Measurements from ENCODE around the gene ULK3. TPM values are rescaled to one million over a fixed set of nuclear protein-coding genes. Genes with fewer than 3 reads are reported as not detected.
A peak's percentile ranks its signal among the peaks of the same experiment; 100 is the strongest.

ULK3 gene
- total and polyA plus RNA-seq, 10 of the 15 experiments (the other 5 are each of a cell fraction or from before 2014, with no cell fraction given) = 0.64 to 38.8 (median 27.1) TPM

DNA sequence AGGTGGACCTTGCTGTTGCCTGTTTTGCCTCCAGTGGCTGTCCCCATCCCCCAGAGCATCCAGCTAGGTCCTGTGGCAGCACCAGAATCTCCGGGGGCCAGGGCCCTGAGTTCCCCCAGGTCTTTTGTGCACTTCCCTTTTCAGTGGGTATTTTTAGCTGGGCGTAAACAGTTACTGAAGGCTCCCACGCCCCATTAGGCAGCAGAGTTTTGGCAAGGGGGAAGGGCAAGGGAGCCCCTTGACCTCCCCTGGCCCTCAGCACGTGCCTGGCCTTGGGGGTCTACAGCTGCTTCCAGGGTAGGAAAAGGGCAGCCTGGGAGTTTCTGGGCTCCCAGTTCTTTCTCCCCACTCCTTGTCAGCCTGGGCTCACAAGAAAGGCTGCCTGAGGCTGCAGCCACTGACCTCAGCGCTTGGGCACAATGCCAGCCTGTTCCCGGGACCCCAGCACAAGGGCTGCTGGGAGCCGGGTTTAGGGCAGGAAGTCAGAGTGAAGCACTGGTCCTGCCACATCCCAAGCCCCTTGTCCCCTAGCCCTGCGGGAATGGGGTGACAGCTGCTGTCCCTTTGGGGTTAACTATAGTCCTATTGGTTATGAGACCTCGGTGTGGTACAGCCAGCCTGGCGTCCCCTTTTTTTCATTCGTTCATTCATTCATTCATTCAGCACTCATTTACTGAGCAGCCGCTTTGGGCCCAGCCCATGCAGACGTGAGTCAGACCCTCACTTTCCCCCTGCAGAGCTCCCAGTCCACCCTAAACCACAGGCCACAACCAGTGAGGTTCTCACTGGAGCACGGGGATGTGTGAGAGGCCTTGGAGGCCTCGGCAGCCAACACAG is 52.7 kb downstream of the ULK3 start (continued):
- TF ChIP-seq, protein P1, sequence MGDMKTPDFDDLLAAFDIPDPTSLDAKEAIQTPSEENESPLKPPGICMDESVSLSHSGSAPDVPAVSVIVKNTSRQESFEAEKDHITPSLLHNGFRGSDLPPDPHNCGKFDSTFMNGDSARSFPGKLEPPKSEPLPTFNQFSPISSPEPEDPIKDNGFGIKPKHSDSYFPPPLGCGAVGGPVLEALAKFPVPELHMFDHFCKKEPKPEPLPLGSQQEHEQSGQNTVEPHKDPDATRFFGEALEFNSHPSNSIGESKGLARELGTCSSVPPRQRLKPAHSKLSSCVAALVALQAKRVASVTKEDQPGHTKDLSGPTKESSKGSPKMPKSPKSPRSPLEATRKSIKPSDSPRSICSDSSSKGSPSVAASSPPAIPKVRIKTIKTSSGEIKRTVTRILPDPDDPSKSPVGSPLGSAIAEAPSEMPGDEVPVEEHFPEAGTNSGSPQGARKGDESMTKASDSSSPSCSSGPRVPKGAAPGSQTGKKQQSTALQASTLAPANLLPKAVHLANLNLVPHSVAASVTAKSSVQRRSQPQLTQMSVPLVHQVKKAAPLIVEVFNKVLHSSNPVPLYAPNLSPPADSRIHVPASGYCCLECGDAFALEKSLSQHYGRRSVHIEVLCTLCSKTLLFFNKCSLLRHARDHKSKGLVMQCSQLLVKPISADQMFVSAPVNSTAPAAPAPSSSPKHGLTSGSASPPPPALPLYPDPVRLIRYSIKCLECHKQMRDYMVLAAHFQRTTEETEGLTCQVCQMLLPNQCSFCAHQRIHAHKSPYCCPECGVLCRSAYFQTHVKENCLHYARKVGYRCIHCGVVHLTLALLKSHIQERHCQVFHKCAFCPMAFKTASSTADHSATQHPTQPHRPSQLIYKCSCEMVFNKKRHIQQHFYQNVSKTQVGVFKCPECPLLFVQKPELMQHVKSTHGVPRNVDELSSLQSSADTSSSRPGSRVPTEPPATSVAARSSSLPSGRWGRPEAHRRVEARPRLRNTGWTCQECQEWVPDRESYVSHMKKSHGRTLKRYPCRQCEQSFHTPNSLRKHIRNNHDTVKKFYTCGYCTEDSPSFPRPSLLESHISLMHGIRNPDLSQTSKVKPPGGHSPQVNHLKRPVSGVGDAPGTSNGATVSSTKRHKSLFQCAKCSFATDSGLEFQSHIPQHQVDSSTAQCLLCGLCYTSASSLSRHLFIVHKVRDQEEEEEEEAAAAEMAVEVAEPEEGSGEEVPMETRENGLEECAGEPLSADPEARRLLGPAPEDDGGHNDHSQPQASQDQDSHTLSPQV (IDR thresholded peaks at IDR 0.05) = 0 out of 2 replicates have a peak, but pooled peaks have one; percentile 61
- TF ChIP-seq YY1 (IDR thresholded peaks at IDR 0.05; ENCODE audit: low read depth, low read length) = 0 out of 2 replicates have a peak, but pooled peaks have one; percentile 34
- 0 out of 2 replicates have a peak, but pooled peaks have one; percentile 19 for TF ChIP-seq MYB (IDR thresholded peaks at IDR 0.05; ENCODE audit: borderline replicate concordance, low read depth, low read length)
- TF ChIP-seq ASH2L (IDR thresholded peaks at IDR 0.05; ENCODE audit: borderline replicate concordance, low read depth) = no peak
- peak; percentile 97 to 98 for TF ChIP-seq BHLHE40 (IDR thresholded peaks at IDR 0.05; ENCODE audit: borderline replicate concordance in 1 of 2, low read depth in 2 of 2, low read length in 1 of 2)
- TF ChIP-seq RAD51 (IDR thresholded peaks at IDR 0.05) = no peak
- TF ChIP-seq DPF2 (IDR thresholded peaks at IDR 0.05) = peak; percentile 91
- peak; percentile 98 for TF ChIP-seq GATAD2B (conservative IDR thresholded peaks at IDR 0.05; ENCODE audit: low read depth)
- TF ChIP-seq CBFB (IDR thresholded peaks at IDR 0.05; ENCODE audit: low read depth) = peak; percentile 33; the same call in 1 of the 2 replicates
- peak; percentile 100 for TF ChIP-seq NR2F1 (conservative IDR thresholded peaks at IDR 0.05)
- TF ChIP-seq, protein P2, sequence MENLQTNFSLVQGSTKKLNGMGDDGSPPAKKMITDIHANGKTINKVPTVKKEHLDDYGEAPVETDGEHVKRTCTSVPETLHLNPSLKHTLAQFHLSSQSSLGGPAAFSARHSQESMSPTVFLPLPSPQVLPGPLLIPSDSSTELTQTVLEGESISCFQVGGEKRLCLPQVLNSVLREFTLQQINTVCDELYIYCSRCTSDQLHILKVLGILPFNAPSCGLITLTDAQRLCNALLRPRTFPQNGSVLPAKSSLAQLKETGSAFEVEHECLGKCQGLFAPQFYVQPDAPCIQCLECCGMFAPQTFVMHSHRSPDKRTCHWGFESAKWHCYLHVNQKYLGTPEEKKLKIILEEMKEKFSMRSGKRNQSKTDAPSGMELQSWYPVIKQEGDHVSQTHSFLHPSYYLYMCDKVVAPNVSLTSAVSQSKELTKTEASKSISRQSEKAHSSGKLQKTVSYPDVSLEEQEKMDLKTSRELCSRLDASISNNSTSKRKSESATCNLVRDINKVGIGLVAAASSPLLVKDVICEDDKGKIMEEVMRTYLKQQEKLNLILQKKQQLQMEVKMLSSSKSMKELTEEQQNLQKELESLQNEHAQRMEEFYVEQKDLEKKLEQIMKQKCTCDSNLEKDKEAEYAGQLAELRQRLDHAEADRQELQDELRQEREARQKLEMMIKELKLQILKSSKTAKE (IDR thresholded peaks at IDR 0.05; ENCODE audit: low read depth, poor library complexity, severe bottlenecking) = peak; percentile 57
- TF ChIP-seq HCFC1 (IDR thresholded peaks at IDR 0.05; ENCODE audit: low read length) = no peak
- 0 out of 2 replicates have a peak, but pooled peaks have one; percentile 48 for TF ChIP-seq WRNIP1 (IDR thresholded peaks at IDR 0.05; ENCODE audit: borderline replicate concordance, low read depth, low read length)
- no peak for TF ChIP-seq NFYA (IDR thresholded peaks at IDR 0.05; ENCODE audit: borderline replicate concordance, low read depth, low read length)
- TF ChIP-seq TBL1XR1 (IDR thresholded peaks at IDR 0.05; ENCODE audit: low read depth, low read length) = peak; percentile 74; the same call in 1 of the 2 replicates
- TF ChIP-seq TCF12 (IDR thresholded peaks at IDR 0.05; ENCODE audit: low read depth, low read length) = peak; percentile 77; the same call in 1 of the 2 replicates
- TF ChIP-seq POU2F2 (IDR thresholded peaks at IDR 0.05; ENCODE audit: borderline replicate concordance, low read depth, low read length) = peak; percentile 55; the same call in 1 of the 3 replicates
- peak; percentile 99 for TF ChIP-seq ZNF24 (IDR thresholded peaks at IDR 0.05)
- peak; percentile 29 for TF ChIP-seq SMC3 (IDR thresholded peaks at IDR 0.05; ENCODE audit: borderline replicate concordance, low read length)
- peak; percentile 13; the same call in 1 of the 2 replicates for TF ChIP-seq BACH1 (IDR thresholded peaks at IDR 0.05; ENCODE audit: borderline replicate concordance)
- TF ChIP-seq SPI1 (IDR thresholded peaks at IDR 0.05; ENCODE audit: borderline replicate concordance, insufficient read depth, low read depth, low read length) = peak; percentile 97
- TF ChIP-seq RELA (IDR thresholded peaks at IDR 0.05; ENCODE audit: borderline replicate concordance, partially characterized antibody) = peak; percentile 58
- TF ChIP-seq BCL11A (IDR thresholded peaks at IDR 0.05; ENCODE audit: low read depth, low read length) = peak; percentile 48

All from GM12878 (cell line).